Esophagus muscularis mucosa (tissue), 4 donors: Measurements from ENCODE around the gene AQP1.

Experiments
- CTCF ChIP-seq, 3 experiments: fragments of 200-600 bp in 2 of 3; fragments of 450-650 bp in 1 of 3; sonication (generic) in 2 of 3; IDR thresholded peaks; one replicate each; pipeline ENCODE4 v1.5.1; 2017 to 2019; ENCODE audit warnings: antibody characterized with exemption in 3 of 3, mild to moderate bottlenecking in 2 of 3, moderate library complexity in 1 of 3
- EP300 ChIP-seq: sonication (generic); formaldehyde crosslinking; IDR thresholded peaks from one replicate; pipeline ENCODE4 v1.6.1; 2017; ENCODE audit warnings: antibody characterized with exemption
- POLR2A ChIP-seq: fragments of 450-650 bp; IDR thresholded peaks from one replicate; pipeline ENCODE4 v1.6.1; 2017; ENCODE audit warnings: antibody characterized with exemption, moderate library complexity, mild to moderate bottlenecking, low read depth
- POLR2AphosphoS5 ChIP-seq, 2 donors: sonication (generic); formaldehyde crosslinking; IDR thresholded peaks; one replicate each; pipeline ENCODE4 v1.6.1; 2017; ENCODE audit warnings: antibody characterized with exemption in 2 of 2

GRCh38 chr7:30974605-30975255 lies 63.1 kb downstream of the AQP1 start:
- peak; percentile 64 to 80 (median 68) for TF ChIP-seq CTCF (IDR thresholded peaks at IDR 0.05)
- TF ChIP-seq POLR2A: no peak
- no peak for TF ChIP-seq POLR2AphosphoS5 (IDR thresholded peaks at IDR 0.05)
- TF ChIP-seq EP300: no peak
